ENCODE results near the gene NPSR1.

NPSR1 gene

GRCh38 chr7:34839645-34840044 is 181.6 kb downstream of the NPSR1 start:
- Histone ChIP-seq H3K4me1 (ENCODE audit: insufficient read depth, low read length) (peaks cover 9% of the 10 kb centered on the region; the same call in 1 of the 2 replicates), H3K9me3 (ENCODE audit: insufficient read depth, low read depth, low read length) (no peaks in the 10 kb centered on the region), H3K27ac (ENCODE audit: low read depth, low read length) (no peak overlapping the region), H3K36me3 (ENCODE audit: insufficient read depth, low read length) (no peaks in the 10 kb centered on the region), H3K9ac (ENCODE audit: low read depth, low read length) (no peak overlapping the region), H3K27me3 (ENCODE audit: insufficient read depth, low read length) (no peaks in the 10 kb centered on the region), H3K4me3 (ENCODE audit: low read length) (no peak overlapping the region)
- 85% methylated on average over 3 of the region's 3 CpGs for WGBS

DNA sequence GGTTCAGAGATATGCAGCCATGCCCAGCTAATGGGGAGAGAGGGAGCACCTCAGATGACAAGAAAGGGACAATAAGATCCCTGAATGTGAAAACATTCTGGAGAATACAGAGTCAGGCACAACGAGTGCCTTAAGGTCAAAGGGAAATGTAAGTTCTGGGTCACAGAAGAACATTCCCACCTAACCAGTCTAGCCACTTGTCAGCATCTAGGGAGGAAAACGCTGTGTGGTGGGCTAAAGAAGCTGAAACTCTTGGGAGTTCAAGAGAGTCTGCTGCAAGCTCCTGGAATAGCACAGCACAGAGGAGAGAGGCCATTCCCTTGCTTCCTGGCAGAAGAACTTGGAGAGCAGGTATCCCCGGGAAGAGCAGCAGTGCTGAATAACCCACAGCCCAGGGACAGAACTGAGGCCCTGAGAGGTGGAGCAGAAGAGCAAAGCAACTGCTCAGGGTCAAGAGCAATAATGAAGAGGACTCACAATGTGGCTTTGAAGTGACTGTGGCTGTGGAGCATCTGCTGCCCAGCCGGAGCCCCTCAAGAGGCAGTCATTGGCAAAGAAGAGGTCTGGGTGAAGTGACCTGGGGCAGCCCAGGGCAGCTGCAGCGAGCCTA is 182.3 kb downstream of the NPSR1 start:
- Histone ChIP-seq H3K36me3 (ENCODE audit: insufficient read depth, low read length) (no peaks in the 10 kb centered on the region), H3K9me3 (ENCODE audit: insufficient read depth, low read depth, low read length) (no peaks in the 10 kb centered on the region), H3K9ac (ENCODE audit: low read depth, low read length) (no peak overlapping the region), H3K4me3 (ENCODE audit: low read length) (no peak overlapping the region), H3K4me1 (ENCODE audit: insufficient read depth, low read length) (peaks cover 9% of the 10 kb centered on the region; the same call in 1 of the 2 replicates), H3K27ac (ENCODE audit: low read depth, low read length) (no peak overlapping the region), H3K27me3 (ENCODE audit: insufficient read depth, low read length) (no peaks in the 10 kb centered on the region)
- 88% methylated on average over 5 of the region's 5 CpGs for WGBS

- WGBS = 90% methylated on average over 4 of the region's 4 CpGs
- H3K9ac ChIP-seq (ENCODE audit: low read depth, low read length) = no peak overlapping the region
- H3K36me3 ChIP-seq (ENCODE audit: insufficient read depth, low read length) = no peaks in the 10 kb centered on the region
- no peaks in the 10 kb centered on the region for H3K27me3 ChIP-seq (ENCODE audit: insufficient read depth, low read length)
- no peak overlapping the region for H3K27ac ChIP-seq (ENCODE audit: low read depth, low read length)
- no peaks in the 10 kb centered on the region for H3K9me3 ChIP-seq (ENCODE audit: insufficient read depth, low read depth, low read length)
- H3K4me3 ChIP-seq (ENCODE audit: low read length) = no peak overlapping the region
- H3K4me1 ChIP-seq (ENCODE audit: insufficient read depth, low read length) = peaks cover 14% of the 10 kb centered on the region; the same call in 1 of the 2 replicates
Measured at GRCh38 chr7:34841326-34841725, 183.3 kb downstream of the NPSR1 start.

DNA sequence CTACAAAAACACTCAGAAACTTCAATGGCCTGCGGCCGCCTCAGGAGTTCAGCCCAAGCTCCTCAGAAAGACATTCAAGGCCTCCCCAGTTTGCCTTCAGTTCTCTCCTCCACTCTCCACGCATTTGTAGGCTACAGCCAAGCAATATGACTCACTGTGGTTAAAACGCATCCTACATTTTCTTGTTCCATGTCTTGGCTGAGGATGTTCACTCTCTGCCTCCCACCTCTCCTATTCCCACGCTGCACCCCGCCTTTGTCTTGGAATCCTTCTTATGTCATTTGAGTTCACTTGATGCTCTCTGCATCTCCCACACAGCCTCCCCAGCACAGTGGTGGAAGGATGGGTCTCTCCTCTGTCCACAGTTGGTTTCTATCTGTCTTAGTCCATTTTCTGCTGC is 184.8 kb downstream of the NPSR1 start:
- H3K27ac ChIP-seq (ENCODE audit: low read depth, low read length) = no peak overlapping the region
- H3K9me3 ChIP-seq (ENCODE audit: insufficient read depth, low read depth, low read length) = no peaks in the 10 kb centered on the region
- 95% methylated on average over 6 of the region's 6 CpGs for WGBS
- H3K4me3 ChIP-seq (ENCODE audit: low read length) = no peak overlapping the region
- H3K27me3 ChIP-seq (ENCODE audit: insufficient read depth, low read length) = no peaks in the 10 kb centered on the region
- no peaks in the 10 kb centered on the region for H3K36me3 ChIP-seq (ENCODE audit: insufficient read depth, low read length)
- no peak overlapping the region for H3K9ac ChIP-seq (ENCODE audit: low read depth, low read length)
- H3K4me1 ChIP-seq (ENCODE audit: insufficient read depth, low read length) = peaks cover 10% of the 10 kb centered on the region; the same call in 1 of the 2 replicates

- H3K36me3 ChIP-seq (ENCODE audit: insufficient read depth, low read length) = no peaks in the 10 kb centered on the region
- H3K4me1 ChIP-seq (ENCODE audit: insufficient read depth, low read length) = peaks cover 5% of the 10 kb centered on the region; the same call in 1 of the 2 replicates
- 87% methylated on average over 1 of the region's 1 CpG for WGBS
- H3K4me3 ChIP-seq (ENCODE audit: low read length) = no peak overlapping the region
- no peak overlapping the region for H3K9ac ChIP-seq (ENCODE audit: low read depth, low read length)
- no peaks in the 10 kb centered on the region for H3K9me3 ChIP-seq (ENCODE audit: insufficient read depth, low read depth, low read length)
- no peaks in the 10 kb centered on the region for H3K27me3 ChIP-seq (ENCODE audit: insufficient read depth, low read length)
- H3K27ac ChIP-seq (ENCODE audit: low read depth, low read length) = no peak overlapping the region
Measured at GRCh38 chr7:34844406-34844805, 186.4 kb downstream of the NPSR1 start.

DNA sequence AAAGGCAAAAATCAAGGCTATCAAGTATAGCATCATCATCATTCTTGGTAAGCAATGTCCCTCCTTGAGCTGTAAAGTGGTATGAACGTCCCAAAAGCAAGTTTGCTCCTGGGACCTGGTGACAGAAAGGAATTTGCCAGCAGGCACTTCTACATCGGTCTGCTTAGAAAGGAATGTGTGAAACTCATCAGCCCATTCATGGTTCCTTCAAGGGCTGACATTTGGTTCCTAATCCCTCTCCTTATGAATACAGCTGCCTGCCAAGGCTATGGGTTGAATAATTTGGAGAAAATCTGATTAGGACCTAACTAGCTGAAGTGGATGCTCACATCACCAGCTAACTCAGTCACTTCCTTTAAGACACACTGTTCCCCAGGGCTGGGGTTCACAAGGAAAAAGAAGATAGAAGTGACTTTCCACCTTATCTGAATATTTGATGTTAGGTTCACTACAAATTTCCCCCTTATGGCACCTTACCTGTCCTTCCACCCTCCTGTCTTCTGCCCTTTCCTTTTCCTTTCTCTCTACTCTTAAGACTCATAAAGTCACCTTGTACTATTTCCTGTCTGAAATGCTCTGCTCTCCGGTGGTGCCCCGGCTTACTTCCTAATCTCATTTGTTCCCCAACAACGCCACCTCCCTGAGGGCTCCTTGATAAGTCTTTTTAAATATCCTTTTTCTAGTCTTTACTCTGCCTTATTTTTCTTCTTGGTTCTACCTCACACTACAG is 187.1 kb downstream of the NPSR1 start:
- no peaks in the 10 kb centered on the region for H3K27me3 ChIP-seq (ENCODE audit: insufficient read depth, low read length)
- H3K27ac ChIP-seq (ENCODE audit: low read depth, low read length) = no peak overlapping the region
- peaks cover 5% of the 10 kb centered on the region; the same call in 1 of the 2 replicates for H3K4me1 ChIP-seq (ENCODE audit: insufficient read depth, low read length)
- no peak overlapping the region for H3K4me3 ChIP-seq (ENCODE audit: low read length)
- no peaks in the 10 kb centered on the region for H3K36me3 ChIP-seq (ENCODE audit: insufficient read depth, low read length)
- WGBS = 72% methylated on average over 5 of the region's 5 CpGs
- H3K9me3 ChIP-seq (ENCODE audit: insufficient read depth, low read depth, low read length) = no peaks in the 10 kb centered on the region
- no peak overlapping the region for H3K9ac ChIP-seq (ENCODE audit: low read depth, low read length)

- H3K4me1 ChIP-seq (ENCODE audit: insufficient read depth, low read length) = peaks cover 5% of the 10 kb centered on the region; the same call in 1 of the 2 replicates
- H3K27me3 ChIP-seq (ENCODE audit: insufficient read depth, low read length) = no peaks in the 10 kb centered on the region
- 62% methylated on average over 3 of the region's 4 CpGs for WGBS
- H3K36me3 ChIP-seq (ENCODE audit: insufficient read depth, low read length) = no peaks in the 10 kb centered on the region
- H3K9me3 ChIP-seq (ENCODE audit: insufficient read depth, low read depth, low read length) = no peaks in the 10 kb centered on the region
- no peak overlapping the region for H3K27ac ChIP-seq (ENCODE audit: low read depth, low read length)
- no peak overlapping the region for H3K9ac ChIP-seq (ENCODE audit: low read depth, low read length)
- H3K4me3 ChIP-seq (ENCODE audit: low read length) = no peak overlapping the region
Measured at GRCh38 chr7:34845666-34846361, 187.8 kb downstream of the NPSR1 start.

GRCh38 chr7:34846976-34847375 is 189.0 kb downstream of the NPSR1 start:
- Histone ChIP-seq H3K4me3 (ENCODE audit: low read length) (no peak overlapping the region), H3K9me3 (ENCODE audit: insufficient read depth, low read depth, low read length) (no peaks in the 10 kb centered on the region), H3K27ac (ENCODE audit: low read depth, low read length) (no peak overlapping the region), H3K27me3 (ENCODE audit: insufficient read depth, low read length) (no peaks in the 10 kb centered on the region), H3K36me3 (ENCODE audit: insufficient read depth, low read length) (no peaks in the 10 kb centered on the region), H3K9ac (ENCODE audit: low read depth, low read length) (no peak overlapping the region), H3K4me1 (ENCODE audit: insufficient read depth, low read length) (peaks cover 5% of the 10 kb centered on the region; the same call in 1 of the 2 replicates)
- 96% methylated on average over 5 of the region's 5 CpGs for WGBS

- no peak overlapping the region for H3K9ac ChIP-seq (ENCODE audit: low read depth, low read length)
- peaks cover 11% of the 10 kb centered on the region; the same call in 1 of the 2 replicates for H3K4me1 ChIP-seq (ENCODE audit: insufficient read depth, low read length)
- 95% methylated on average over 1 of the region's 1 CpG for WGBS
- H3K27ac ChIP-seq (ENCODE audit: low read depth, low read length) = no peak overlapping the region
- H3K36me3 ChIP-seq (ENCODE audit: insufficient read depth, low read length) = no peaks in the 10 kb centered on the region
- H3K27me3 ChIP-seq (ENCODE audit: insufficient read depth, low read length) = no peaks in the 10 kb centered on the region
- no peak overlapping the region for H3K4me3 ChIP-seq (ENCODE audit: low read length)
- H3K9me3 ChIP-seq (ENCODE audit: insufficient read depth, low read depth, low read length) = no peaks in the 10 kb centered on the region
Measured at GRCh38 chr7:34848670-34849069, 190.7 kb downstream of the NPSR1 start.

- H3K27ac ChIP-seq (ENCODE audit: low read depth, low read length) = no peak overlapping the region
- H3K27me3 ChIP-seq (ENCODE audit: insufficient read depth, low read length) = no peaks in the 10 kb centered on the region
- WGBS = 94% methylated on average over 9 of the region's 9 CpGs
- H3K4me1 ChIP-seq (ENCODE audit: insufficient read depth, low read length) = peaks cover 11% of the 10 kb centered on the region; the same call in 1 of the 2 replicates
- no peaks in the 10 kb centered on the region for H3K9me3 ChIP-seq (ENCODE audit: insufficient read depth, low read depth, low read length)
- H3K36me3 ChIP-seq (ENCODE audit: insufficient read depth, low read length) = no peaks in the 10 kb centered on the region
- no peak overlapping the region for H3K9ac ChIP-seq (ENCODE audit: low read depth, low read length)
- H3K4me3 ChIP-seq (ENCODE audit: low read length) = no peak overlapping the region
Measured at GRCh38 chr7:34849163-34849960, 191.3 kb downstream of the NPSR1 start.

Measured in HUES64 (cell line).